Uterus (tissue), 4 donors: Measurements from ENCODE around the gene GALNT7. TPM values are rescaled to one million over a fixed set of nuclear protein-coding genes. Genes with fewer than 3 reads are reported as not detected.

Experiments
- DNase-seq, 2 donors: peaks; one replicate each; pipeline ENCODE4 v3.0.0-alpha.2; 2019 to 2020
- H3K27ac ChIP-seq, 2 donors: fragments of 200-600 bp; sonication (generic); 1 replicate in 1 of 2; 2 replicates in 1 of 2; pipeline ENCODE4 v1.5.1; 2016 to 2018
- H3K27me3 ChIP-seq, 2 donors: fragments of 200-600 bp; sonication (generic); one replicate each; pipeline ENCODE4 v1.5.1; 2018 to 2019; ENCODE audit warnings: control low read depth in 1 of 2
- H3K36me3 ChIP-seq, 2 donors: fragments of 200-600 bp; sonication (generic); one replicate each; pipeline ENCODE4 v1.5.1; 2019; ENCODE audit warnings: control low read depth in 1 of 2
- H3K4me1 ChIP-seq, 2 donors: fragments of 200-600 bp; sonication (generic); one replicate each; pipeline ENCODE4 v1.5.1; 2018 to 2019; ENCODE audit warnings: control low read depth in 1 of 2
- H3K4me3 ChIP-seq, 2 donors: fragments of 200-600 bp; sonication (generic); 1 replicate in 1 of 2; 2 replicates in 1 of 2; pipeline ENCODE4 v1.5.1; 2018 to 2019; ENCODE audit warnings: mild to moderate bottlenecking in 1 of 2
- H3K9me3 ChIP-seq, 2 donors: fragments of 200-600 bp; sonication (generic); one replicate each; pipeline ENCODE4 v1.5.1; 2019; ENCODE audit warnings: control low read depth in 1 of 2
- POLR2A ChIP-seq, 2 donors: fragments of 450-650 bp; IDR thresholded peaks; one replicate each; pipeline ENCODE4 v1.6.1; 2016; ENCODE audit warnings: antibody characterized with exemption in 2 of 2, mild to moderate bottlenecking in 1 of 2, moderate library complexity in 1 of 2
- intact Hi-C: fragments of 100-400 bp; cut with DNase I; formaldehyde crosslinking; loops from one replicate; pipeline ENCODE4 v1.15.1; 2023; ENCODE audit warnings: low total_unique reads
- total RNA-seq, 4 donors: library from RNA; depleted of rRNA in 3 of 4; stranded (reverse); fragments of >200 nt in 3 of 4; gene quantifications; one replicate each; pipeline versions ENCODE4 v1.1.0 to v1.2.4, GENCODE V29; 2014 to 2023
- TF ChIP-seq, protein P1 (sequence below), 4 experiments: fragments of 200-600 bp in 2 of 4; fragments of 450-650 bp in 2 of 4; sonication (generic) in 2 of 4; IDR thresholded peaks; one replicate each; pipeline ENCODE4 v1.5.1; 2016 to 2019; ENCODE audit warnings: antibody characterized with exemption in 4 of 4, mild to moderate bottlenecking in 2 of 4, moderate library complexity in 1 of 4
- donor health status: DM: yes; HTN: yes; CAD: no.

The GALNT7 gene
- total RNA-seq, 4 donors from 2014 or later = 7.7 to 48.2 (median 19.2) TPM

DNA sequence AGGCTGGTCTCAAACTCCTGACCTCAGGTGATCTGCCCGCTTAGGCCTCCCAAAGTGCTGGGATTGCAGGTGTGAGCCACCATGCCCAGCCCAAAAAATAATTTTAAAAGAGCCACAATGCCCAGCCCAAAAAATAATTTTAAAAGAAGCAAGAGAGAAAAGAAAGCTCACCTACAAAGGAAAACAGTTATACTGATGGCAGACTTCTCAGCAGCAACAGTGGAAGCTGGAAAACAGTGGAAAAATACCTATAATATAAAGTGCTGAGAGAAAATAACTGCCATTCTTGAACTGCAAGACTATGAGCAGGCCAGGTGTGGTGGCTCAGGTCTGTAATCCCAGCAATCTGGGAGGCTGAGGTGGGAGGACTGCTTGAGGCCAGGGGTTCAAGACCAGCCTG, 178.9 kb downstream of the GALNT7 start:
- Histone ChIP-seq H3K9me3 (no peaks in the 10 kb centered on the region), H3K36me3 (no peaks in the 10 kb centered on the region), H3K27me3 (no peaks in the 10 kb centered on the region), H3K4me3 (no peak overlapping the region), H3K4me1 (no peaks in the 10 kb centered on the region), H3K27ac (no peak overlapping the region)
- intact Hi-C loops = no loop called here
- TF ChIP-seq, protein P1, sequence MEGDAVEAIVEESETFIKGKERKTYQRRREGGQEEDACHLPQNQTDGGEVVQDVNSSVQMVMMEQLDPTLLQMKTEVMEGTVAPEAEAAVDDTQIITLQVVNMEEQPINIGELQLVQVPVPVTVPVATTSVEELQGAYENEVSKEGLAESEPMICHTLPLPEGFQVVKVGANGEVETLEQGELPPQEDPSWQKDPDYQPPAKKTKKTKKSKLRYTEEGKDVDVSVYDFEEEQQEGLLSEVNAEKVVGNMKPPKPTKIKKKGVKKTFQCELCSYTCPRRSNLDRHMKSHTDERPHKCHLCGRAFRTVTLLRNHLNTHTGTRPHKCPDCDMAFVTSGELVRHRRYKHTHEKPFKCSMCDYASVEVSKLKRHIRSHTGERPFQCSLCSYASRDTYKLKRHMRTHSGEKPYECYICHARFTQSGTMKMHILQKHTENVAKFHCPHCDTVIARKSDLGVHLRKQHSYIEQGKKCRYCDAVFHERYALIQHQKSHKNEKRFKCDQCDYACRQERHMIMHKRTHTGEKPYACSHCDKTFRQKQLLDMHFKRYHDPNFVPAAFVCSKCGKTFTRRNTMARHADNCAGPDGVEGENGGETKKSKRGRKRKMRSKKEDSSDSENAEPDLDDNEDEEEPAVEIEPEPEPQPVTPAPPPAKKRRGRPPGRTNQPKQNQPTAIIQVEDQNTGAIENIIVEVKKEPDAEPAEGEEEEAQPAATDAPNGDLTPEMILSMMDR (IDR thresholded peaks at IDR 0.05) = no peak
- no peak for TF ChIP-seq POLR2A (IDR thresholded peaks at IDR 0.05)
- DNase-seq = no peak

DNA sequence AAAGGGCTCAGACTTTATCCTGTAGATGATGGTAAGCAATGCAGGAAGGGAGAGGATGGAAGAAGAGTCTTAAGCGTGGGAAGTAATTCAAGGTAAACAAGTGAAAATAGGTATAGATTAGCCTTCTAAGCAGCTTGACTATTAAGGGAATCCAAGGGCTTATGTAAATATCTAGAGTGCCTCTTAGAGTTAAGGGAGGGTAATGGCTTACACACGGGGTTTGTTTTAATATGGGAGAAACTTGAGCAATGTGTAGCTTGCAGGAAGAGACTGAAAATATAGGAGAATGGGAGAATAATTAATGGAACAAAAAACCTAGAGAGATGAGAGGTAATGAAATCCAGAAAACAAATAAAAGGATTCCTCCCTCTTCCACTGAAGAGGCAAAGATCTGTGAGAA, 189.3 kb downstream of the GALNT7 start:
- no peak overlapping the region for H3K4me3 ChIP-seq

DNA sequence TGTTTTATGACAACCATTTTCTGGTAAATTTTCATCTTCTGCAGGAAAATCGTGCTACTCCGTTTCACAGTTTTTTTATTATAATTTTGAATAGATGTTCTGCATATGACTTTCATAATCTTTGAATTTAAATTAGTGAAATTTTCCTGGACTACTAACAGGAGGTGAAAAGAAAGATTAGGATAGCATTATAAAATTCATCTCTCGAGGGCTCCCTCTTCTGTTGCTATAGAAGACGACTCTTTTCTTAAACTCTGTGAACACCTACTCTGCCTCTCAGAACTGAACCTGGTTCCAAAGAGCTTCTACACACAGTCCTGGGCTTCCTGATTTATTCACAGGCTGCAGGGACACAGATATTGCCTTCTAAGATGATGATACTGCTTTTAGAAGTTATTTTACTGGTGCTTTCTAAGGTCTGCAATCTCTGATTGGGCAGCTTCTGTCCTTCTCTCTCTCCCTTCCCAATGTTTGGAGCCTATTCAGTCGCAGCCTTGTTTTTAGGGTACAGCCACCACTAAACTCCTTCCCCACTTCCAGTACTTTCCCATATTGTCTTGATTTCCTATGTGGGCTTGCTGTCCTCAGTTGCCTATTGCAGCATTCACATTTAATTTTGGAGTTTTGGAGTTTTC, 192.1 kb downstream of the GALNT7 start:
- TF ChIP-seq POLR2A (IDR thresholded peaks at IDR 0.05) = no peak
- TF ChIP-seq, protein P1 (IDR thresholded peaks at IDR 0.05) = no peak
- no peaks in the 10 kb centered on the region for H3K4me1 ChIP-seq
- intact Hi-C loops = no loop called here
- no peak overlapping the region for H3K4me3 ChIP-seq
- H3K9me3 ChIP-seq = no peaks in the 10 kb centered on the region
- no peak overlapping the region for H3K27ac ChIP-seq
- no peak for DNase-seq
- no peaks in the 10 kb centered on the region for H3K36me3 ChIP-seq
- H3K27me3 ChIP-seq = no peaks in the 10 kb centered on the region

More for the DNA sequence above, 189.3 kb downstream of the GALNT7 start:
- Histone ChIP-seq H3K27me3 (no peaks in the 10 kb centered on the region), H3K36me3 (no peaks in the 10 kb centered on the region), H3K4me1 (no peaks in the 10 kb centered on the region), H3K27ac (no peak overlapping the region), H3K9me3 (no peaks in the 10 kb centered on the region)
- no peak for DNase-seq
- TF ChIP-seq POLR2A (IDR thresholded peaks at IDR 0.05) = no peak
- TF ChIP-seq, protein P1 (IDR thresholded peaks at IDR 0.05) = no peak
- intact Hi-C loops = no loop called here

DNA sequence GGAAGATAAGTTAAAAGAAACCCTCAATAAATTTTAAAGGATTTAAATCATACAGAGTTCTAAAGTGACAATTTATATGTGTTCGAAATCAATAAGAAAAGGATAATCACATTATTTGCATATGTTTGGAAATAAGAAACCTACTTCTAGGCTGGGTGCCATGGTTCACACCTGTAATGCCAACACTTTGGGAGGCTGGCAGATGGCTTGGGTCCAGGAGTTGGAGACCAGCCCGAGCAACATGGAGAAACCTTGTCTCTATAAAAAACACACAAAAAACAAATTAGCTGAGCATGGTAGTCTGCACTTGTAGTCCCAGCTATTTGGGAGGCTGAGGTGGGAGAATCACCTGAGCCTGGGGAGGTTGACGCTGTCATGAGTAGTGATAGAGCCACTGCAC, 194.1 kb downstream of the GALNT7 start:
- intact Hi-C loops = no loop called here
- Histone ChIP-seq H3K4me3 (no peak overlapping the region), H3K27me3 (no peaks in the 10 kb centered on the region), H3K4me1 (peaks cover 0 to 4% of the 10 kb centered on the region in 2 donors), H3K9me3 (no peaks in the 10 kb centered on the region), H3K36me3 (no peaks in the 10 kb centered on the region), H3K27ac (no peak overlapping the region)
- DNase-seq = no peak
- TF ChIP-seq, protein P1 (IDR thresholded peaks at IDR 0.05) = no peak
- TF ChIP-seq POLR2A (IDR thresholded peaks at IDR 0.05) = no peak

DNA sequence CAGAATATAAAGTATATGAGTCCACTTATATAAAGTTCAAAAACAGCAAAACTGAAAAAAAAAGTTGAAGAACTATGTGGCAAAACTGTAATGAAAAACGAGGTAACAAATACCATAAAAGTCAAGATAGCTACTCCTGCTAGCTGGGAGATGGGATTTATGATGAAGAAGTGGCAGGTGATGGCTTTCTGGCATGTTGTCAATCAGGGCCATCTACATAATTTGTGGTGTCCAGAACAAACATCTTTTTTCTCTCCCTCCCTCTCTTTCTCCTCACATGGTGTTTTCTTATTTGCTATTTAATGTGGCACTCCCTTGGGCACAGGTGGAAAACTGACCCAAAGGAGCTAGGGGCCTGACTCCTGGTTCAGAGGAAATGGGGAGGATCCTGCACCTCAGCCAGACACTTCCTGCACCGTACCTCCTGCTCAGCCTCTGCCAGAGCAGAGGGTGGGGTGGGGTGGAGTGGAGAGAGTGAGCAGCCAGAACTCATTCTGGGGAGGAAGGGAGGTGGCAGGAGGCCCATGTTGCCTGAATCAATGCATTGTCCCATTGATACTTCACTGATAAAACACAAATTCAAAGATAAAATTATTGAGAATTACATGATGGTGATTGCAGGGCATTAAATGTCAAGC, 196.9 kb downstream of the GALNT7 start:
- intact Hi-C loops = loop anchor here (5.0 kb wide), 1 partner anchor 33 kb away; the partner anchor contains the start of gene HMGB2
- Histone ChIP-seq H3K36me3 (no peaks in the 10 kb centered on the region), H3K9me3 (no peaks in the 10 kb centered on the region), H3K27me3 (no peaks in the 10 kb centered on the region), H3K27ac (no peak overlapping the region), H3K4me3 (no peak overlapping the region), H3K4me1 (peaks cover 0 to 9% of the 10 kb centered on the region in 2 donors)
- no peak for DNase-seq
- TF ChIP-seq, protein P1 (IDR thresholded peaks at IDR 0.05) = no peak
- no peak for TF ChIP-seq POLR2A (IDR thresholded peaks at IDR 0.05)
